ENCODE measurements around the gene IL34. TPM values are rescaled to one million over a fixed set of nuclear protein-coding genes. Genes with fewer than 3 reads are reported as not detected.

Gene IL34
- total RNA-seq: 1 to 10 TPM in 2 of 4 donors, under 1 TPM in 2; 0.74 to 2.1 (median 1.5) TPM
- 1.9 TPM for polyA plus RNA-seq
- long read RNA-seq, donor 1, partial matches to known transcripts: 0 of 2 reads
- long read RNA-seq, donor 1, other reads (novel, unspliced or antisense): 2 of 2 reads
- long read RNA-seq, donor 2: 0 reads
- long read RNA-seq, donor 3, partial matches to known transcripts: 1 of 3 reads
- long read RNA-seq, donor 3, other reads (novel, unspliced or antisense): 1 of 3 reads
- long read RNA-seq, donor 4, partial matches to known transcripts: 0 of 1 reads
- long read RNA-seq, donor 4, other reads (novel, unspliced or antisense): 0 of 1 reads

DNA sequence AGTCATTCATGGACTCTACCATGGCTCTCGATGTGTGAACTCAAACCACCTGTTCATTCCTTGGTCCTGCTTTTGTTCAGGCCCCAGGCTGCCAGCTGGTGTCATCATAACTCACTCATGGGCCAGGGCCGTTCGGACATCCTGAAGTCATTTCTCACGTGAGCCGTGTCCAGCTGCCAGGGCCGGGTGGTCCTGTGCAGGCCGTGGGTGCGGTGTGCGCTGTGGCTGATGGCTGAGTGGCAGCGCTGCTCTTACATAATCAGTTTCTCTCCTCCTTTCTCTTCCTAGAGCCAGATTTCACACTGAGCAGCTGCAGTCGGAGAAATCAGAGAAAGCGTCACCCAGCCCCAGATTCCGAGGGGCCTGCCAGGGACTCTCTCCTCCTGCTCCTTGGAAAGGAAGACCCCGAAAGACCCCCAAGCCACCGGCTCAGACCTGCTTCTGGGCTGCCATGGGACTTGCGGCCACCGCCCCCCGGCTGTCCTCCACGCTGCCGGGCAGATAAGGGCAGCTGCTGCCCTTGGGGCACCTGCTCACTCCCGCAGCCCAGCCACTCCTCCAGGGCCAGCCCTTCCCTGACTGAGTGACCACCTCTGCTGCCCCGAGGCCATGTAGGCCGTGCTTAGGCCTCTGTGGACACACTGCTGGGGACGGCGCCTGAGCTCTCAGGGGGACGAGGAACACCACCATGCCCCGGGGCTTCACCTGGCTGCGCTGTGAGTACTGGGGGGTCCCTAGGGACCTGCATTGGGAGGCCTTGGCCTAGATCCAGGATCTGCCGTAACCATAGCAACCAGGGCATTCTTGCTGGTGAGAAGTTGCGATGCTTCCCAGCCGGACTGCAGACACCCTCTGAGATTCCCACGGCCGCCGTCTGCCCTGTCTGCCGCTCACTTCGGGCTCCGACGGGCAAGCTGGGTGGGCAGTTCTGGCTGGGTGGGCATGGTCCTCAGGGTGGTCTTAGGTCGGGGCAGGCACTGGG, at the start of gene IL34:
Gene IL34 (plus strand): TSS at position 300 of the 982 bp plus-strand sequence. CDS start 389 bp downstream, at position 689.
- no peaks in the 10 kb centered on the region for H3K9me3 ChIP-seq (ENCODE audit: control insufficient read depth, low read length)
- H3K4me3 ChIP-seq (ENCODE audit: low read length): no peak within 1 kb of the TSS
- intact Hi-C loops (cut with DNase I): loop anchor here in 1 of 4 donors (10.0 kb wide), 1 partner anchor 112 kb away; no protein-coding TSS in a partner anchor
- H3K27me3 ChIP-seq (ENCODE audit: control insufficient read depth, insufficient read depth): no peaks in the 10 kb centered on the region
- WGBS: 61% methylated on average over 39 of the region's 39 CpGs
- ATAC-seq (peak; percentile 59 to 74), DNase-seq (peak; percentile 33 to 73 (median 72))
- H3K27ac ChIP-seq (ENCODE audit: low read length): no peak within 1 kb of the TSS
- no peaks in the 10 kb centered on the region for H3K4me1 ChIP-seq (ENCODE audit: control insufficient read depth, insufficient read depth, low read length)

- ATAC-seq (no peak), DNase-seq (no peak)
- no peaks in the 10 kb centered on the region for H3K9me3 ChIP-seq (ENCODE audit: control insufficient read depth, low read length)
- no peak overlapping the region for H3K4me3 ChIP-seq (ENCODE audit: low read length)
- no peak overlapping the region for H3K27ac ChIP-seq (ENCODE audit: low read length)
- intact Hi-C loops (cut with DNase I): no loop called here
- H3K27me3 ChIP-seq (ENCODE audit: control insufficient read depth, insufficient read depth): no peaks in the 10 kb centered on the region
- WGBS: 93% methylated on average over 4 of the region's 4 CpGs
- no peaks in the 10 kb centered on the region for H3K4me1 ChIP-seq (ENCODE audit: control insufficient read depth, insufficient read depth, low read length)
These were observed 49.1 kb upstream of the IL34 start for GRCh38 chr16:70597135-70597835.

DNA sequence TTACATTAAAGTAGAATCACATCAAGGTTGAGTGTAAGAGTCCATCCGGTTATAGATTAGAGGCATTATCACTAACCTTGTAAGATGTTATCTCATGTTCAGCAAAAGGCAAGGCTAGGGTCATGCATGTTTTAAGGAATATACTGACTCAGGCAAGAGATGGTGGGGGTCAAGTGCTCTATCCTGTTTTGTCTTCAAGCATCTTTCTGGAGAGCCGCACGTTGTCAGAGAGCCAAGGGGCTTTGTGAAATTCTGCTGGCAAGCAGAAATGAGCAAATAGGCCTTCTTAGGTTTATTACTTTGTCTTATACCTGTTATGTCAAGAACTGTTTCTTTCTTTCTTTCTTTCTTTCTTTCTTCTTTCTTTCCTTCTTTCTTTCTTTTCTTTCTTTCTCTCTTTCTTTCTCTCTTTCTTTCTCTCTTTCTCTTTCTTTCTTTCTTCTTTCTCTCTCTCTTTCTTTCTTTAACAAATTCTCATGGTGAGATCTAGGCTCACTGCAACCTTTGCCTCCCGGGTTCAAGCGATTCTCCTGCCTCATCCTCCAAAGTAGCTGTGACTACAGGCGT, 47.3 kb upstream of the IL34 start:
- 70% methylated on average over 6 of the region's 6 CpGs for WGBS

DNA sequence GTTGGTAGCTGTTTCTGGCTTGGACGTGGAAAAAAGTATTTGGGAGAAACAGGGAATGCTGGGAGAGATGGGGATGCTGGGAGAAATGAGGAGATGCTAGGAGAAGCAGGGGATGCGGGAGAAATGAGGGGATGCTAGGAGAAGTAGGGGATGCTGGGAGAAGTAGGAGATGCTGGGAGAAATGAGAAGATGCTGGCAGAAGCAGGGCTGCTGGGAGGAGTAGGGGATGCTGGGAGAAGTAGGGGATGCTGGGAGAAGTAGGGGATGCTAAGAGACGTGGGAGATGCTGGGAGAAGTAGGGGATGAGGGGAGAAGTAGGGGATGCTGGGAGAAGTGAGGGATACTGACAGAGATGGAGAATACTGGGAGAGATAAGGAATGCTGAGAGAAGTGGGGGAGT, 45.6 kb upstream of the IL34 start:
- H3K27ac ChIP-seq (ENCODE audit: low read length): no peak overlapping the region
- intact Hi-C loops (cut with DNase I): no loop called here
- 89% methylated on average over 3 of the region's 3 CpGs for WGBS
- H3K9me3 ChIP-seq (ENCODE audit: control insufficient read depth, low read length): no peaks in the 10 kb centered on the region
- no peak overlapping the region for H3K4me3 ChIP-seq (ENCODE audit: low read length)
- no peak for DNase-seq
- H3K27me3 ChIP-seq (ENCODE audit: control insufficient read depth, insufficient read depth): no peaks in the 10 kb centered on the region
- H3K4me1 ChIP-seq (ENCODE audit: control insufficient read depth, insufficient read depth, low read length): no peaks in the 10 kb centered on the region
- no peak for ATAC-seq

More for the DNA sequence above, 47.3 kb upstream of the IL34 start:
- no peaks in the 10 kb centered on the region for H3K27me3 ChIP-seq (ENCODE audit: control insufficient read depth, insufficient read depth)
- H3K4me1 ChIP-seq (ENCODE audit: control insufficient read depth, insufficient read depth, low read length): no peaks in the 10 kb centered on the region
- ATAC-seq (no peak), DNase-seq (no peak)
- no peaks in the 10 kb centered on the region for H3K9me3 ChIP-seq (ENCODE audit: control insufficient read depth, low read length)
- no peak overlapping the region for H3K27ac ChIP-seq (ENCODE audit: low read length)
- H3K4me3 ChIP-seq (ENCODE audit: low read length): no peak overlapping the region
- intact Hi-C loops (cut with DNase I): no loop called here

DNA sequence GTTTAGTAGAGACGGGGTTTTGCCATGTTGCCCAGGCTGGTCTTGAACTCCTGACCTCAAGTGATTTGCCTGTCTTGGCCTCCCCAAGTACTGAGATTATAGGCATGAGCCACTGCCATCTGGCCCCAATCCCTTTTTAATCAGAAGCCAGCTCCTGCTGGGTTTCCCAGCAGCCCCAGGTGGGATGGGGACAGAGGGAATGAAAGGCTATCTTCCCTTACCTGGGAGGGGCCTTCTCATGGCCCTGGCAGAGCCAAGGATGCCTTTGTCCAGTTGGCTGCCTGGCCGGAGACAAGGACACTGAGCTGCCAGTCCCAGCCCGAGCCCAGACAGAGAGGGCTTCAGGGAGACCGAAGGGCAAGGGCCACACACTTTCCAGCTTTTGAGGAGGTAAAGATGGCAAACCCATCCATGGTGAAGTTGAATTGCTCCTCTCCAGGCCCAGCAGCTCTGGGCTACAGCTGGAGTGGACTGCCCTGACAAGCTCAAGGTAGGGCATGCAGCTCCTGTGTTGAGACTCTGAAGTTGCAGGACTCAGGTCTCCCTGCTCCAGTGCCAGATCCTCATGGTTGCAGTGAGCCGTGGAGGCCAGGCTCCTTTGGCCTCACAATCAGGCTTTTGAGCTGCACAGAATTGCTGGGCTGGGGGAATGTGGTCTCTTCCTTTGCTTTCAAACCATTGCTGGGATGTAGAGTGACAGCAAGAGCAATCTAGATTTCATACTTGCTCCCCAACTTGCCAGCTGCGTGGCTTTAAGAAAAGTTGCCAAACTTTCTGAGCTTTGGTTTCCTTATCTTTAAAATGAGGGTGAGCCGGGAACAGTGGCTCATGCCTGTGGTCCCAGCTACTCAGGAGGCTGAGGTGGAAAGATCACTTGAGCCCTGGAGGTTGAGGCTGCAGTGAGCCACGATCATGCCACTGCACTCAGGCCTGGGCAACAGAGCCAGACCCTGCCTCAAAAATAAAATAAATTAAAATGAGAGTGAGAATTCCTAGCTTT, 44.5 kb upstream of the IL34 start:
- WGBS: 71% methylated on average over 8 of the region's 8 CpGs
- ATAC-seq: no peak
- DNase-seq: no peak

GRCh38 chr16:70602831-70603230, 43.5 kb upstream of the IL34 start:
- no peak for DNase-seq
- intact Hi-C loops (cut with DNase I): no loop called here
- no peak overlapping the region for H3K4me3 ChIP-seq (ENCODE audit: low read length)
- H3K9me3 ChIP-seq (ENCODE audit: control insufficient read depth, low read length): no peaks in the 10 kb centered on the region
- no peaks in the 10 kb centered on the region for H3K4me1 ChIP-seq (ENCODE audit: control insufficient read depth, insufficient read depth, low read length)
- H3K27ac ChIP-seq (ENCODE audit: low read length): no peak overlapping the region
- no peak for ATAC-seq
- no peaks in the 10 kb centered on the region for H3K27me3 ChIP-seq (ENCODE audit: control insufficient read depth, insufficient read depth)
- WGBS: 79% methylated on average over 8 of the region's 8 CpGs

More for the DNA sequence above, 44.5 kb upstream of the IL34 start:
- H3K4me3 ChIP-seq (ENCODE audit: low read length): no peak overlapping the region
- intact Hi-C loops (cut with DNase I): no loop called here
- H3K27me3 ChIP-seq (ENCODE audit: control insufficient read depth, insufficient read depth): no peaks in the 10 kb centered on the region
- no peaks in the 10 kb centered on the region for H3K9me3 ChIP-seq (ENCODE audit: control insufficient read depth, low read length)
- no peak overlapping the region for H3K27ac ChIP-seq (ENCODE audit: low read length)
- H3K4me1 ChIP-seq (ENCODE audit: control insufficient read depth, insufficient read depth, low read length): no peaks in the 10 kb centered on the region

- WGBS: 78% methylated on average over 8 of the region's 8 CpGs
- Histone ChIP-seq H3K9me3 (ENCODE audit: control insufficient read depth, low read length) (no peaks in the 10 kb centered on the region), H3K27me3 (ENCODE audit: control insufficient read depth, insufficient read depth) (no peaks in the 10 kb centered on the region), H3K27ac (ENCODE audit: low read length) (no peak overlapping the region), H3K4me3 (ENCODE audit: low read length) (no peak overlapping the region), H3K4me1 (ENCODE audit: control insufficient read depth, insufficient read depth, low read length) (no peaks in the 10 kb centered on the region)
- no peak for DNase-seq
- ATAC-seq: no peak
- intact Hi-C loops (cut with DNase I): no loop called here
These were observed 41.7 kb upstream of the IL34 start for GRCh38 chr16:70604407-70605282.

GRCh38 chr16:70605283-70605657, 41.1 kb upstream of the IL34 start:
- intact Hi-C loops (cut with DNase I): no loop called here
- ATAC-seq: no peak

GRCh38 chr16:70608521-70608920, 37.8 kb upstream of the IL34 start:
- intact Hi-C loops (cut with DNase I): no loop called here
- H3K4me3 ChIP-seq (ENCODE audit: low read length): no peak overlapping the region
- H3K9me3 ChIP-seq (ENCODE audit: control insufficient read depth, low read length): no peaks in the 10 kb centered on the region
- WGBS: 89% methylated on average over 7 of the region's 7 CpGs
- no peak for ATAC-seq
- no peak overlapping the region for H3K27ac ChIP-seq (ENCODE audit: low read length)
- no peaks in the 10 kb centered on the region for H3K4me1 ChIP-seq (ENCODE audit: control insufficient read depth, insufficient read depth, low read length)
- H3K27me3 ChIP-seq (ENCODE audit: control insufficient read depth, insufficient read depth): no peaks in the 10 kb centered on the region
- no peak for DNase-seq

More at GRCh38 chr16:70605283-70605657, 41.1 kb upstream of the IL34 start:
- no peaks in the 10 kb centered on the region for H3K4me1 ChIP-seq (ENCODE audit: control insufficient read depth, insufficient read depth, low read length)
- no peaks in the 10 kb centered on the region for H3K27me3 ChIP-seq (ENCODE audit: control insufficient read depth, insufficient read depth)
- 67% methylated on average over 1 of the region's 1 CpG for WGBS
- no peak for DNase-seq
- H3K27ac ChIP-seq (ENCODE audit: low read length): no peak overlapping the region
- no peaks in the 10 kb centered on the region for H3K9me3 ChIP-seq (ENCODE audit: control insufficient read depth, low read length)
- no peak overlapping the region for H3K4me3 ChIP-seq (ENCODE audit: low read length)

All from right cardiac atrium (tissue), 5 donors.